Gastrocnemius medialis (tissue), 4 donors: ENCODE measurements around the gene ECI2. TPM values are rescaled to one million over a fixed set of nuclear protein-coding genes. Genes with fewer than 3 reads are reported as not detected.
A peak's percentile ranks its signal among the peaks of the same experiment; 100 is the strongest.

Experiments used
- ATAC-seq, 2 donors: fragments of 150-250 bp; one replicate each; pipeline ENCODE4 v1.9.1; 2016
- DNase-seq, 2 donors: peaks; one replicate each; pipeline ENCODE4 v3.0.0-alpha.2; 2019
- H3K27ac ChIP-seq, 4 donors: fragments of 200-600 bp; sonication (generic); 1 replicate in 1 of 4; 2 replicates in 3 of 4; pipeline ENCODE4 v1.5.1; 2016 to 2018; ENCODE audit warnings: mild to moderate bottlenecking in 2 of 4, moderate library complexity in 1 of 4
- H3K27me3 ChIP-seq, 3 donors: fragments of 200-600 bp; sonication (generic) in 2 of 3; 1 replicate in 1 of 3; 2 replicates in 2 of 3; pipeline versions ENCODE4 v1.5.1 to v1.6.0; 2016 to 2019; ENCODE audit warnings: mild to moderate bottlenecking in 1 of 3, moderate library complexity in 1 of 3
- H3K36me3 ChIP-seq, 2 donors: fragments of 200-600 bp; sonication (generic) in 1 of 2; one replicate each; pipeline ENCODE4 v1.5.1; 2017 to 2018
- H3K4me1 ChIP-seq, 2 donors: fragments of 200-600 bp; sonication (generic) in 1 of 2; one replicate each; pipeline ENCODE4 v1.5.1; 2016 to 2017; ENCODE audit warnings: mild to moderate bottlenecking in 2 of 2
- H3K4me3 ChIP-seq, 4 donors: fragments of 200-600 bp; sonication (generic) in 3 of 4; 1 replicate in 1 of 4; 2 replicates in 3 of 4; pipeline ENCODE4 v1.5.1; 2016 to 2019; ENCODE audit warnings: mild to moderate bottlenecking in 2 of 4
- H3K9me3 ChIP-seq, 3 donors: fragments of 200-600 bp; sonication (generic) in 2 of 3; 1 replicate in 1 of 3; 2 replicates in 2 of 3; pipeline ENCODE4 v1.5.1; 2016 to 2019
- CTCF ChIP-seq, 5 experiments: fragments of 450-650 bp in 3 of 5; fragments of 200-600 bp in 2 of 5; sonication (generic) in 2 of 5; IDR thresholded peaks in 4 of 5; conservative IDR thresholded peaks in 1 of 5; 1 replicate in 4 of 5; 2 replicates in 1 of 5; pipeline ENCODE4 v1.5.1; 2016 to 2019; ENCODE audit warnings: antibody characterized with exemption in 5 of 5, mild to moderate bottlenecking in 3 of 5, moderate library complexity in 3 of 5
- POLR2A ChIP-seq, 2 donors: fragments of 450-650 bp; IDR thresholded peaks; one replicate each; pipeline ENCODE4 v1.6.1; 2017; ENCODE audit warnings: antibody characterized with exemption in 2 of 2, mild to moderate bottlenecking in 2 of 2, moderate library complexity in 2 of 2
- in situ Hi-C, 4 donors: fragments of 200-750 bp; cut with MboI; loops; one replicate each; pipeline versions ENCODE4 v1.15.0 to v1.8.0; 2017; ENCODE audit warnings: low sequenced_read_pairs in 4 of 4
- intact Hi-C: fragments of 100-400 bp; cut with DNase I; formaldehyde crosslinking; loops from one replicate; pipeline ENCODE4 v1.15.1; 2023; ENCODE audit warnings: low total_unique reads
- total RNA-seq, 4 donors: library from RNA; depleted of rRNA; stranded (reverse); fragments of >200 nt; gene quantifications; one replicate each; pipeline versions ENCODE4 v1.1.0 to v1.2.3, GENCODE V29; 2016

ECI2 gene
- total RNA-seq, 4 donors from 2014 or later: 68.1 to 122 (median 94.3) TPM

DNA sequence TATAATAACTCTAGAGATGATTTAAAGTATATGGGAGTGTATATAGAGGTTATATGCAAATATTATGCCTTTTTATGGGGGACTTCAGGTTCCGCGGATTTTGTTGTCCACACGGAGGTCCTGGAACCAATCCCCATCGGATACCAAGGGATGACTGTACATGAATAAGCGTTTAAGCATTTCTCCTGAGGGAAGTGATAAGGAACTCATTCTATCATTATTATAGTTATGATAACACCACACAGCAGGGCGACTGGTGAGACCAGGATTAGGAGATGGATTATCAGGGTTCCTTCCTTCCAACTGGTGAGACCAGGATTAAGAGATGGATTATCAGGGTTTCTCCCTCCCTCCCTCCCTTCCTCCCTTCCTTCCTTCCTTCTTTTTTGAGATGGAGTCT, 6.6 kb downstream of the ECI2 start:
- DNase-seq (no peak), ATAC-seq (no peak)
- Histone ChIP-seq H3K4me1 (peaks cover 8 to 14% of the 10 kb centered on the region in 2 donors), H3K27ac (no peak overlapping the region), H3K36me3 (peaks cover 0 to 78% of the 10 kb centered on the region in 2 donors), H3K4me3 (no peak overlapping the region), H3K27me3 (no peaks in the 10 kb centered on the region), H3K9me3 (no peaks in the 10 kb centered on the region)
- TF ChIP-seq POLR2A (IDR thresholded peaks at IDR 0.05): no peak
- TF ChIP-seq CTCF (IDR thresholded peaks at IDR 0.05 in 4 of 5, conservative IDR thresholded peaks at IDR 0.05 in 1 of 5): no peak
- intact Hi-C loops: no loop called here
- in situ Hi-C loops: loop anchor here in 1 of 4 donors (25.0 kb wide), 1 partner anchor 391 kb away; no protein-coding TSS in a partner anchor

DNA sequence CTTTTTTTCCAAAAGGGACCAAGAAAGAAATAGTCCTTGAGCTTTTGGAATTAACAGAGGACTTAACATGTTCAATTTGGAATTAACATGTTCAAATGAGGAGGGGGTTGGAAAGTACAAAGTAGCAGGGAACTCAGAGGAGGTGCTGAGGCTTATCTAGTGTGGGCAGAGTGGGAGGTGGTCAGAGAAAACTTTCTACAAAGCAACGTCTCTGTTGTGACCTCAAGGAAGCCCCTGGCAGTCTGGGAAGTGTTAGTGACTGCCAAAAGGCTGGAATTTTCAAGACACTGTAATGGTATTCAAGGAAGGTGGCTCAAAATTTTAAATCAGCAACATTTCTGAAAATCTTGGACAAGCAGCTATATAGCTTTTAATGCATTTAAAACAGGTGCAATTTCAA, 7.3 kb downstream of the ECI2 start:
- H3K4me1 ChIP-seq: peaks cover under 1 to 7% of the 10 kb centered on the region in 2 donors
- H3K36me3 ChIP-seq: peaks cover 0 to 85% of the 10 kb centered on the region in 2 donors
- DNase-seq (no peak), ATAC-seq (no peak)
- H3K27me3 ChIP-seq: no peaks in the 10 kb centered on the region
- no peaks in the 10 kb centered on the region for H3K9me3 ChIP-seq
- no peak overlapping the region for H3K27ac ChIP-seq
- in situ Hi-C loops: loop anchor here in 1 of 4 donors (25.0 kb wide), 1 partner anchor 391 kb away; no protein-coding TSS in a partner anchor
- H3K4me3 ChIP-seq: no peak overlapping the region
- TF ChIP-seq CTCF (IDR thresholded peaks at IDR 0.05 in 4 of 5, conservative IDR thresholded peaks at IDR 0.05 in 1 of 5): no peak
- TF ChIP-seq POLR2A (IDR thresholded peaks at IDR 0.05): no peak
- intact Hi-C loops: no loop called here

DNA sequence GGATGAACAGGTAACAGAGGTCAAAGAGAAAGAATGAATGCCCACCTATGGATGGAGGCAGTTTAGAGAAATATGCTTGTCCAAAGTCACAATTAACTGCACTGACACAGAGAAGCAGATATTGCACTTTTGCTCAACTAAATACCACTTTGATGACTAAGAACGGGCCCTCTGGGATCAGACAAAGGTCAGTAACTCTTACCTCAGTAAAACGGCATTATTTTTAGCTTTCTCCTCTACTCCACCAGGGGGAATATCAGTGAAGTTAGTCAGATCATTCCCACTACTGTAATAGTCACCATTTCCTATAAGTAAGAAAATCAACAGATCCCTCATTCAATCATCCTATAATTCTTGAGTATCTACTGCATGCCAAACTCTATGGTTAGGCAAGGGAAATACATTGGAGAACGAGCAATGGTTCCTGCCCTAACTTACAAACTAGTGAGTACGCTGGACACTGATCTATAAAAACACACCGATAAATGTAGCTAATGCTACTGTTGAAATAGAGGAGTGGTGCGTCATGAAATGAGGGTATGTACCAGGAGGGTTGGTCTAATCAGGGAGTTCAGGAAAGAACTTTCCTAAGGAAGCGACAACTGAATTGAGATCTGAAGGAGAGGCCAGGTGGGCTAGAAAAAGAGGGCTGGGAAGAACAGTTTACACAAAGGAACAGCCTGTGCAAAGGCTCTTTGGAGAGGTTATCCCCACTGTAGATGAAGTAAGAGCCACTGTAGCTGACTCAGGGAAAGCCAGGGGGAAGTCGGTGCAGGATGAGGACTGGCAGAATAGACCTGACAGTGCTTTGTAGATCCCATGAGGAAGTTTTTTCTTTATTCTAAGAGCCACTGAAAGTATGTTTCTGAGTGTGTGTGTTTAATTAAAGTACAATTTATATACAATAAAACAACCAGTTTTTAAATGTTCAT, 9.2 kb downstream of the ECI2 start:
- Histone ChIP-seq H3K4me3 (no peak overlapping the region), H3K9me3 (no peaks in the 10 kb centered on the region), H3K27me3 (no peaks in the 10 kb centered on the region), H3K27ac (peak overlapping the region in 2 of 4 donors; percentile 17 to 27), H3K36me3 (peaks cover 0 to 94% of the 10 kb centered on the region in 2 donors), H3K4me1 (peaks cover 0 to 6% of the 10 kb centered on the region in 2 donors)
- intact Hi-C loops: no loop called here
- peak in 1 of 2 donors; percentile 15 for DNase-seq
- peak in 2 of 5 experiments; percentile 8 to 12 for TF ChIP-seq CTCF (IDR thresholded peaks at IDR 0.05 in 4 of 5, conservative IDR thresholded peaks at IDR 0.05 in 1 of 5)
- TF ChIP-seq POLR2A (IDR thresholded peaks at IDR 0.05): no peak
- ATAC-seq: peak; percentile 66 to 93
- in situ Hi-C loops: loop anchor here in 1 of 4 donors (25.0 kb wide), 1 partner anchor 389 kb away; no protein-coding TSS in a partner anchor

DNA sequence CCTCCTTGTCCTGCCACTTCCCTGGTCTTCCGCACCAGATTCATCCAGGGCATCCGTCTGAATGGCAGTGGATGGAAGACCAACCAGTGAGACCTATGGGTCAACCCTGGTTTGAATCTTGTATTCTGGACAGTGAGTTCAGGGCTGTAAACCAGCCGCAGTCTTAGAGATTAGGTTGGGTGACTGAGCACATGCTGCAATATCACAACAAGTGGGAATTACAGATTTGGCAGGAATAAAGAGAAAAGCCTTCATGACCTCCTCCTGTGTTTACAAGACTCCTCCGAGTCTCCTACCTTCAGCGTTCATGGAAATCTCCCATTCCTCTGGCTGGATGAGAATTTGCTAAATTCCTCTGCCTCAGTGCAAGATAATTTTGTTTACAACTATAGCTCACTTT, 9.9 kb downstream of the ECI2 start:
- Histone ChIP-seq H3K27me3 (no peaks in the 10 kb centered on the region), H3K9me3 (no peaks in the 10 kb centered on the region), H3K27ac (peak overlapping the region in 2 of 4 donors; percentile 18 to 27), H3K4me3 (no peak overlapping the region), H3K36me3 (peaks cover 0 to 99% of the 10 kb centered on the region in 2 donors), H3K4me1 (peaks cover 0 to under 1% of the 10 kb centered on the region in 2 donors)
- TF ChIP-seq CTCF (IDR thresholded peaks at IDR 0.05 in 4 of 5, conservative IDR thresholded peaks at IDR 0.05 in 1 of 5) (no peak), POLR2A (IDR thresholded peaks at IDR 0.05) (no peak)
- ATAC-seq (no peak), DNase-seq (no peak)
- intact Hi-C loops: no loop called here
- in situ Hi-C loops: loop anchor here in 1 of 4 donors (25.0 kb wide), 1 partner anchor 388 kb away; no protein-coding TSS in a partner anchor
